GM21723 (cell line): Measurements from ENCODE around the gene MINPP1.
"Not testable (repeated sequence)": the region's sequence is repeated elsewhere in the genome, so short reads cannot be mapped to it uniquely, and the experiment has no call there.

Source experiments
- ATAC-seq: cut with Tn5 transposase; IDR thresholded peaks from one replicate; pipeline ENCODE4 v1.9.1; 2021; ENCODE audit warnings: mild to moderate bottlenecking, moderate library complexity; ENCODE audit not compliant: unreplicated experiment

The MINPP1 gene, protein sequence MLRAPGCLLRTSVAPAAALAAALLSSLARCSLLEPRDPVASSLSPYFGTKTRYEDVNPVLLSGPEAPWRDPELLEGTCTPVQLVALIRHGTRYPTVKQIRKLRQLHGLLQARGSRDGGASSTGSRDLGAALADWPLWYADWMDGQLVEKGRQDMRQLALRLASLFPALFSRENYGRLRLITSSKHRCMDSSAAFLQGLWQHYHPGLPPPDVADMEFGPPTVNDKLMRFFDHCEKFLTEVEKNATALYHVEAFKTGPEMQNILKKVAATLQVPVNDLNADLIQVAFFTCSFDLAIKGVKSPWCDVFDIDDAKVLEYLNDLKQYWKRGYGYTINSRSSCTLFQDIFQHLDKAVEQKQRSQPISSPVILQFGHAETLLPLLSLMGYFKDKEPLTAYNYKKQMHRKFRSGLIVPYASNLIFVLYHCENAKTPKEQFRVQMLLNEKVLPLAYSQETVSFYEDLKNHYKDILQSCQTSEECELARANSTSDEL

DNA sequence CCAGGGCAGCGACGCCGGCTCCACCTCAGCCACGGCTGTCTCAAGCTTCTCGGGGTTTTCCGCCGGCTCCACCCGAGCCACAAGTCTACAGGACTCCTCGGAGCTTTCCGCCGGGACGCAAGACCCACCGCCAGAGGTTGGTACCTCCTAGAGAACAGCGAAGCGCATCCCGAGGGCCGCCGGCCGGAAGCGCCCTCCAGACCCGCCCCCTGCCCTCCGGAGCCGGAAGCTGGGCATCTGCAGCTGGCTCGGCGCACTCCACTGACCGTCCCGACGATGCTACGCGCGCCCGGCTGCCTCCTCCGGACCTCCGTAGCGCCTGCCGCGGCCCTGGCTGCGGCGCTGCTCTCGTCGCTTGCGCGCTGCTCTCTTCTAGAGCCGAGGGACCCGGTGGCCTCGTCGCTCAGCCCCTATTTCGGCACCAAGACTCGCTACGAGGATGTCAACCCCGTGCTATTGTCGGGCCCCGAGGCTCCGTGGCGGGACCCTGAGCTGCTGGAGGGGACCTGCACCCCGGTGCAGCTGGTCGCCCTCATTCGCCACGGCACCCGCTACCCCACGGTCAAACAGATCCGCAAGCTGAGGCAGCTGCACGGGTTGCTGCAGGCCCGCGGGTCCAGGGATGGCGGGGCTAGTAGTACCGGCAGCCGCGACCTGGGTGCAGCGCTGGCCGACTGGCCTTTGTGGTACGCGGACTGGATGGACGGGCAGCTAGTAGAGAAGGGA is at the start of gene MINPP1:
TSS of gene MINPP1 (plus strand) at position 254 of the 726 bp plus-strand sequence. CDS start at position 277, 23 bp downstream.
- peak; percentile 90 for ATAC-seq

DNA sequence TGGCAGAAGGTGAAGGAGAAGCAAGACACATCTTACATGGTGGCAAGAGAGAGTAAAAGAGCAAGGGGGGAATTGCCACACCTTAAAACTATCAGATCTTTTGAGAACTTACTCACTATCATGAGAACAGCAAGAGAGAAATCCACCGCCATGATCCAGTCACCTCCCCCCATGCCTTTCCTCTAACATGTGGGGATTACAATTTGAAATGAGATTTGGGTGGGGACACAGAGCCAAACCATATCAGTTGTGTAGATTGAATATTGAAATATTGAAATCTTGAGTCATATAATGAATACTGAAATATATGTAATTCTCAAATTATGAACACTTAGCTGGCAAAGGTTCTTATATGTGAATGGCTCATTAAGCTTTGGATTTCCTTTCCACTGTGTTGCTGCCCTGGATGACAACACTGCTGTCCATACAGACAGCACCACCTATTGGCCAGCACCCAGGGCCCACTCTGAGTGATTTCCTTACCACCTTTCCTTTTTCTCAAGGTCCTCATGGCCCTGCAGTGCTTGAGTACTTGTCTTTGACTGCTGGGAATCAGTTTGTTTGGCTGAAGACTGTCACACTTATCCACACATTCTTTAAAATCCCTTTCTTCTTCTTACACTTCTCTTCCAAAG is 48.0 kb upstream of the MINPP1 start:
- ATAC-seq = not testable (repeated sequence)

DNA sequence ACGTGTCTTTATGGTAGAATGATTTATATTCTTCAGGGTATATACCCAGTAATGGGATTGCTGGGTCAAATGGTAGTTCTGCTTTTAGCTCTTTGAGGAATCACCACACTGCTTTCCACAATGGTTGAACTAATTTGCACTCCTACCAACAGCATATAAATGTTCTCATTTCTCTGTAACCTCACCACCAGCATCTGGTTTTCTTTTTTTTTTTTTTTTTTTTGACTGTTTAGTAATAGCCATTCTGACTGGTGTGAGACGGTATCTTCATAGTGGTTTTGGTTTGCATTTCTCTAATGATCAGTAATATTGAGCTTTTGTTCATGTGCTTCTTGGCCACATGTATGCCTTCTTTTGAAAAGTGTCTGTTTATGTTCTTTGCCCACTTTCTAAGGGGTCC is 42.9 kb upstream of the MINPP1 start:
- not testable (repeated sequence) for ATAC-seq

DNA sequence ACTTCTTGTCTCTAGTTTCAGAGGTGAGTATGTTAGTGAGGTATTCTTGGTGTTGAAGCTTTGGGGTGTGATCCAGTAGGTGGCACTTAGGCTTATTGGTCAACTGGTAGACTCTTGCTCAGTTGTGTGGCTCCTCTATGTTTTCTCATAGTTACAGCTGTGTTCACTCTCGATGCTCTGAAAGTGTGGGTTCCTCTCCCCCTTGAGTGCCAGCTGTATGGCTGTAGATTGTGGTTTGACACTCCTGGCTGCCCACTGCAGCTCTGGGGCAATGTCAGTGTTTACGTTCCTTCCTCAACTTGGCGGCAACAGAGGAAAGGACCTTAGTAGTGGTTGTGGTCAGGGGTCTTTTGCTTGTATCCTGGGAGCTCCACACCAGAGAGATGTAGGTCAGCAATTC is 37.8 kb upstream of the MINPP1 start:
- not testable (repeated sequence) for ATAC-seq

DNA sequence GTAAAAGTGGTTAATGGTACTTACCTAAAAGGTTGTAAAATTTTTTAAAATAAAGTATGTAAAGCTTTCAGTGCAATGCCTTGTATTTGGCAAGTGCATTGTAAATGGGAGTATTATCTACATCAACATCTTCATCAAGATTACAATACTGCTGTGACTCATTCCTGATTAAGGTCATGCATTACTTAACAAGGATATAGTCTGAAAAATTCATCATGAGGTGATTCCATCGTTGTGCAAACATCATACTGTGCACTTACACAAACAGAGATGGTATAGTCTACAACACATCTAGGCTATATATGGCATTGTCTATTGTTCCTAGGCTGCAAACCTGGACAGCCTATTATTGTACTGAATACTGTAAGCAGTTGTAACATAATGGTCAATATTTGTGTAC is 16.0 kb upstream of the MINPP1 start:
- not testable (repeated sequence) for ATAC-seq

DNA sequence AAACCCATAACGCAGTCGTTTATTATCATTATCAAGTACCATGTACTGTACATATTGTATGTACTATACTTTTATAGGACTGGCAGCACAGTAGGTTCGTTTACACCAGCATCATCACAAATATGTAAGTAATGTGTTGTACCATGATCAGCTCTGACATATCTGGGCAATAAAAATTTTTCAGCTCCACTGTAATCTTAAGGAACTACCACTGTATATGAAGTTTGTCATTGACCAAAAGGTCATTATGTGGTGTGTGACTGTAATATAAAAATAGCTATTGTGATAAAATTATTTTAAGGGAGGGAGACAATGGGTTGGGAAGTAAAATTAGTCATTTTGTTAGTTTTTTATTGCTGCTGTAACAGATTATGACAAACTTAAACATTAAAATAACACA is 14.4 kb upstream of the MINPP1 start:
- ATAC-seq = not testable (repeated sequence)

DNA sequence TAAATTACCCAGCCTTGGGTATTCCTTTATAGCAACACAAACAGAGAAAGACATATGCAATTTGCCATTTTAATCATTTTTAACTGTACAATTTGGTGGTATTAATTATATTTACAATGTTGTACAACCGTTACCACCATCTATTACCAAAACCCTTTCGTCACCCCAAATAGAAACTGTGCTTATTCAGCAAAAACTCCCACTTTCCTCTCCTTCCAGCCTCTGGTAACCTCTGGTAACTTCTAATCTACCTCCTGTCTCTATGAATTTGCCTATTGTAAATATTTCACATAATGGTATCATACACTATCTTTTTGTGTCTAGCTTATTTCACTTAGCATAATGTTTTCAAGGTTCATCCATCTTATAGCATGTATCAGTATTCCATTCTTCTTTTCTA is 12.2 kb upstream of the MINPP1 start:
- ATAC-seq = not testable (repeated sequence)

DNA sequence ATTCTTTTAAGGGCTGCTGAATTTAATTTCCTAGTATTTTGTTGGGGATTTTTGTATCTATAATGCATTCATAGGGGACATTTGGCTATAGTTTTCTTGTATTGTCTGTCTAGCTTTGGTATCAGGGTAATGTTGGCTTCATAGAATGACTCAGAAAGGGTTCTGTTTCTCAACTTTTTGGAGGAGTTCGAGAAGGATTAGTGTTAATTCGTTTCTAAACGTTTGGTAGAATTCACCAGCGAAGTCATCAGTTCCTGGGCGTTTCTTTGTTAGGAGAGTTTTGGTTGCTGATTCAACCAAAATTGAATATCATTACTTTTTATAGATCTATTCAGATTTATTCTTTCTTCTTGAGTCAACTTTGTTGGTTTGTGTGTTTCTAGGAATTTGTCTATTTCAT is 9.2 kb upstream of the MINPP1 start:
- not testable (repeated sequence) for ATAC-seq

DNA sequence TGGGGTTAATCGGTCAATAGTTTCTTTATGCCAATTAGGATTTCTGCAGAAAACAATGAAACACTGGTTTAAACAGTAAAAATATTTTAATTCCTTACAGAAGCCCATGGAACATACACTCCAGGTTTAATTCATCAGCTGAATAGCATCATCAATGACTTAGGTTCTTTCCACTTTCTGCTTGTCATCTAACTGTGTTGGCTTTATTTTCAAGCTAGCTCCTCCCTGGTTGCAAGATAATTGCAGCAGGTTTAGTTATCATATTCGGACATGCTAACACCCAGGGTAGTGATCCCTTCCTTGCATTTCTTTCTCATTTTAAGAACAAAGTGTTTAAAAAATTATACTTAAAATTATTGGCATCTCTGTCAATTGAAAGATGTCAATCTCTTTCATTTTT is 7.3 kb upstream of the MINPP1 start:
- ATAC-seq = not testable (repeated sequence)

DNA sequence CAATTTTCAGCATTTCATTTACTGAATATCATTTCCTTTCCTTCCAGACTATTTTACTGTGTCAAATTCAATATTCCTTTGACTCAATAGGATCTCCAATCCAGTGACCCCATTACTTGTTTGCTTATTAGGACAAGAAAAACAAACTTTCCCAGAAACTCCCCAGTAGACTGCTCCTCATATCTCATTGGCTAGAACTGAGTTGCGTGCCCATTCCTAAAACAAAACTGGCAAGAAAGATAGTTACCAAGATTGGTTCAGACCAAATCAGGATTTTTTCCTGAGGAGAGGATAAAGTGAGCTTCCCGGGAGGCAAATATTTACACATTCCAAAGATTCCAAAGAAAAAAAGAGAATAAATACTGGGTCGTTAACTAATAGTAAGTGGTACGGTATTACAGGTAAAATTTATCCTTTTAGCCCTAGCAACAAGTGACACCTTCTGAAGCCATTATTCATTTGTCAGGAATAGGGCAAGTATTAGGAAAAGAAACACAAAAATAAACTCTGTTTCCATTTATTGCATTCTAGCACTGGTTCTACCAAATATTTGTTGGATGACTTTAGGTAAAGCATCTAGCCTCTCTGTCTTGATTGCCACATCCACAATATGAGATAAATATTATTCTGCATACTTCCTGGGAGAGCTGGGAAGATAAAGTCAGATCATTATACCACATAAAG is 6.4 kb upstream of the MINPP1 start:
- ATAC-seq = not testable (repeated sequence)

DNA sequence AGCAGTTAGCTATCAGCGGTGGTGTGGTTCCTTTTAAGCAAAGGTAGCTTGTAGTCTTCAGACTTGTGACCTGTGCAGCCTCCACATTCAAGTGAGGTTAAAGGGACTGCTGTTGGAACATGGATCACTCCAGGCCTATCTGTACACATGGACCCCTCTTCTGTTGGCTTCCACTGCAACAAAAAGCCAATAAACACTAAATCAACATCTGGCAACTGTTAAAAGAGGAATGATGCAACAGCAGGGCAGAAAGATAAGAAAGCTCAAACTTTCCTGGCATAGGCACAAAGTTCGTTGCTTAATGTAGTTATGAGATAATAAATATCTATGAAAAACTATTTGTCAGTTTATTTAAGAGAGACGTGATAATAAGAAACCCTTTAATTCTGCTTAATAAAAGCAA is 4.0 kb upstream of the MINPP1 start:
- ATAC-seq = no peak

DNA sequence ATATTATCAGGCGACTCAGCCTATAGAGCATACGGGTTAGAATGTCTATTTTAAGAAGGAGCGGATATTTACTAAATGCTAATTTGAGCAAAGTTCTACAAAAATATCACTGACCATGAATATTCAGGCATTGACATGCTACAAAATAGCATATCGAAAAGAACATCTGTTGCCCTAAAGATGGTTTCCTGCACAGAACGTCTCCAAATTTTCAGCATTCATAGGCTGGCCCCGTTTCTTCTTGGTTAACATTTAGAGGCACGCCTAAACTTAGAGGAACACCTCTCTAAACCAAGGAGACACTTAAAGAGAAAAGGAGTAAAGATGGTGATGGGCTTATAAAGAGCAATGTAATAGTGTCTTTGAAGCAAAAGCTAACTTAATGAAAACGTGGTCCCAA is 1.3 kb upstream of the MINPP1 start:
- no peak for ATAC-seq

DNA sequence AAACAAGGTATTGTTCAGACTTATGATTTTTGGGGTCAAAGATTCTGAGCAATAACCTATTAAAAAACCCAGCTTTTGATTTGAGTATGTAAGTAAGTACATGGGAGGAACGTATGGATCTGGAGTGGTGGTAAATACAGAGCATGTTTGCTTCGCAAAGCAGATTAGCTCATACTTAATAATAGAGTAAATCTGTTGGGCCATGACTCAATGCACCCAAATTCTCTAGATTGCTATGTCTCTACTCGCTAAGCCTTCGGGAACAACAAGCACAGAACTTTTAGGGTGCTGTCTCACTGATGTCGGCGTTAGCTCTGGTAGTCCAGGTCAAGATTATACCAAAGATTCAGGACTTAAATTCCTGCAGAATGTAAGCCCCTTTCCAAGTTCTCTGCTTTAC is 807 bp upstream of the MINPP1 start:
- no peak for ATAC-seq

DNA sequence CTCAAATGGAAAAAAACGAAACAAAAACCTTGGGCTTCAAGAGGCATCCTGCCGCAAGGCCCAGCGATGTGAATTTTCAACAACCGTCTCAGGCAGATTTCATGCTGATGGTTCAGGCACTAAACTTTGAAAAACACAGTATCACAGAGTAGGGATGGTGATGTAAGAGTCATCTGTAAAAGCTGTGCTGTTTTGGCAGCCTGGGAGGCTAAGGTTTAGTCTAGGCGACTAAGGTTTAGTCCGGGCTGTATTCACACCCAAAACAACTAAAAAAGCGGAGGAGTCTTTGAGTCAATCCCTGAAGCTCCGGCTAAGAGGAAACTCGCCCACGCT is 420 bp upstream of the MINPP1 start:
- no peak for ATAC-seq

DNA sequence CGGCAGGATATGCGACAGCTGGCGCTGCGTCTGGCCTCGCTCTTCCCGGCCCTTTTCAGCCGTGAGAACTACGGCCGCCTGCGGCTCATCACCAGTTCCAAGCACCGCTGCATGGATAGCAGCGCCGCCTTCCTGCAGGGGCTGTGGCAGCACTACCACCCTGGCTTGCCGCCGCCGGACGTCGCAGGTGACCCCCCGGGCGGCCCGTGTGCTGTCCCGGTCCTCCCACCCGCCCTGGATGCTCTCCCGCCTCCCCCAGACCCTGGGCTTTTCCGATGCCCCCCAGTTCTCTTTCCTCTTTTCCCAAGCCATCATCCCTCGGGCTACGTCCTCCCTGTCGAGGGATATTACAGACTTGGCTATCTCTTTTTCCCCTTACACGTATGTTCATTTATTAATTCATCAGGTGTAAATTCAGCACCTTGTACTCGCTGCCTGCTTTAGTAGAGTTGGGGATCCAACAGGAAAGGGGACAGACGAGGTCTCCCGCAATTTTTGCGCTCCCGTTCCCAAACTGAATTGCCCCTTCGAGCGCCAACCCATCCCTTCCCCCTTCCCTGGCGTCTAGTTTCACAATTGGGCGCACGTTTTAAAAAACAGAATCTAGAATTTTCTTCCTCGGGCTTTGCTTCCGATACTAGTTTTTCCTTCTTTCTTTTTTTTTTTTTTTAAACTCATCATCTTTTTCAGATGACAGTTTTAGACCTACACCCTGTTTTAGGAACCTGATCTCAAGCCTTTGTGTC is 846 bp downstream of the MINPP1 start:
- peak; percentile 72 for ATAC-seq

DNA sequence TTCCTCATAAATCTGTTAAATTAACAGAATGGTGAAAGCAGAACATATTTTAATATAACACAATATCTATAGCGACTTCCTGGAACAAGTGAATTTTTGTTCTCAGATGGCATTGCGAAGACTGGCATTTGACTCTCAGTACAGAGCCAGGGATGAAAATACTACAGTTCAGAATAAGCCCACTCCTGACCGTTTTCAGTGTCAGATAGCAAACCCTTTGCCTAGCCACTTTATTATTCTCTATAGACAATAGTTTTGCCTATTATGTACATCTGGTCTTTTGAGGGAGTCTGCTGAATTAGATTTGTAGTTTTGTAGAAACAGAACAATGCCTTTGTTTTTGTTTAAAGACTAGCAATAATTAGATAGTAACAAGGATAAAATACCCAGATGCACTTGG is 2.3 kb downstream of the MINPP1 start:
- no peak for ATAC-seq

DNA sequence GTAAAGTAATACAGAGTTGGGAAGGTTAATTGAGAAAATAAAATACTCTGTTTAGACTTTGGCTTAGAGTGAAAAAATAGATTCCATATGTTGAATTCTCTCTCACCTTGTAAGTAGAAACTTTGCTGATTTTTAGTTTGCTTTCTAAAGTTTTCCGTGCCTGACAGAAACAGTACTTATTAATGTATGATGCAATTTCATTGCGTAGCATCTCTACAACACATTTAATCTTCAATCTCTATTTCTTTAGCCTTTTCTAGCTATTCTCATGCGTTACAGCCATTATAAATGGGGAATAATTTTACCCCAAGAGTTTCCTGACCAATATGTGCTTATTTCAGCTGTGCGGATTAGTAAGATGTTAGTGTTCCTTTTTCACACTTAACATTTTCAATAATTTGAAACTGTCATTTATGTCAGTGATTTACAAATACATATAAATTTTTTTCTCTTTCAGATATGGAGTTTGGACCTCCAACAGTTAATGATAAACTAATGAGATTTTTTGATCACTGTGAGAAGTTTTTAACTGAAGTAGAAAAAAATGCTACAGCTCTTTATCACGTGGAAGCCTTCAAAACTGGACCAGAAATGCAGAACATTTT is 3.3 kb downstream of the MINPP1 start:
- ATAC-seq = no peak

DNA sequence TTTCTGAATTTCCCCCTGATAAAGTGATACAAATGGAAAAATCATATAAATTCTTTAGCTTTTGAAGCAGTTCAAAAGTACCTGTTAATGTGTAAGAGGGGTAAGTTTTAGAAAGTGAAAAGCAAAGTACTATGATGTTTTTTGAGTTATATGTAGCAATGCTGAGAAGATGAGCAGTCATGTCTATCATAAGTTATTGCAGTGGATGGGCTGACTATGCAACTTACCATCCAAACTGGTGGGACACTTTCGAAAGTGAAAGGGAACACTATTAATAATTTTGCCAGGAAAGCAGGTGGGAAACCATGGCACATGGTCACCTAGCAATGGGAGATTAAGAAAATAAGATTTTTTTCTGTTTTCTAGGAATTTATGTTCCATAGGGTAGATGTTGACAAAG is 4.1 kb downstream of the MINPP1 start:
- no peak for ATAC-seq

DNA sequence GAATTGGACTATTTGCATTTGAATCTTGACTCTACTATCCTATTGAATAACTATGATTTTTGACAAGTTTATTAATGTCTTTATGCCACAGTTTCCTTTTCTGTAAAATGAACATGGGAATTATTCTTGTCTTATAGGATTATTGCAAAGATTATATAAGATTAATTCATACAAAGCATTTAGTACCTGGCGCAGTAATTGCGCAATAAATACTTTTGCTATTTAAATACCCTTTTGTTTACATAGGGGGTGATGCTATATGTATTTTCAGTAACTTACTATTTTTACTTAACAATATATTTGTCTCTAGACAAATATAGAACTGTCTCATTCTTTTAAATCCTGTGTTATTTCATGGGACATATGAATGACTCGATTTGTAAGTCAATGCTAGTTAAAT is 5.3 kb downstream of the MINPP1 start:
- ATAC-seq = no peak

DNA sequence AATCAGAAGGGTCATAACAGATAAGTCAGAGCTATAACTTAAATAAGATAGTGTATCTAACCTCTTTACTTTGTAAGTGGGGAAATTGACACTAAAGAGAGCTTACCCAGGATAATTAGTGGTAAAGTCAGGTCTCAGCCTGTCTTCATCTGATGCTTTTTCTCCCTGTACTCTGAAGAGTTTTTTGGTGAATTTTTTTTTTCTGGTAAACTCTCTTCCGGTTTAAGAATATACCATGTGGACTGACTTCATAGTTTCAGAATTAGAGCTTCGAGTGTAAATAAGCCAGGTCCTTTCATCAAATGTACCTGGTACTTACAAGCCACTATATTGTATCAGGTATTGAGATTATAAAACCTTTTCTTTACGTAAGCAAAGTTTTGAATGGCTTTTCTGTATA is 6.8 kb downstream of the MINPP1 start:
- no peak for ATAC-seq
